ENCODE data around the gene ABCD1. TPM values are rescaled to one million over a fixed set of nuclear protein-coding genes. Genes with fewer than 3 reads are reported as not detected.

ABCD1 gene
- polyA plus RNA-seq, 1 donor from 2014 or later, result 3.6 TPM

DNA sequence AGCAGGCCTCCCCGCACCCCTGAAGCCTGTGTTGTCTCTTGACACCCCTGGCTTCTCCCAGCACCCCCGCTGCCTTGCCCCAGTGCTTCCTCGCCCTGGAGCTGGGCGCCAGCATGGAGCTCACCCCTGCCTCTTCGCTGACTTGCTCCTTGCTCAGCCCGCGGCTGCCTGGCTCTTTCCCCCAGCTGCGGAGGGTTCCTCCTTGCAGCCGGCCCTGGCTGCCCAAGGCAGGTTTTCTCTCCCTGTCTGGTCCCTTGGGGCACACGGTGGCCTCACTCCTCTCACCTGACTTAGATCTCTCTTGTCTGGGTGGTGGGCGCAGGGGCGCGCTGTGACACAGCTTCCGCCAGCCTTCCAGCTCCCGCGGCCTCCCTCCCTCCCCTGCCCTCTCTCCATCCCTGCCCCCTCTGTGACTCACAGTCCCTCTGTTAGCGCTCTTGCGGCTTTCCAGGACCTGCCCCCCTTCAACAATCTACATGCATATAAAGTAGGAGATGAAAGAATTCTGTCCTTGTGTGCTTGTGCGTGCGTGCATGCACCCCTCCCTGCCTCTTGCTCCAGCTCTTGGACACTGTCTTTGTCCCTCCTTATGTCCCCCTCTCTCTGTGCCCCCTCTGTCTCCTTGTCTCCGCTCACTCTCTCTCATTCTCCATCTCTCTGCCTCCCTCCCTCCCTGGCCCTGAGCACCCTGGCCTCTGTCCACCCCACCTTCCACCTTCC lies 41.6 kb downstream of the ABCD1 start:
- no peaks in the 10 kb centered on the region for H3K9me2 ChIP-seq (ENCODE audit: insufficient read depth, low read length)
- peak overlapping the region; percentile 45 for H3K4me3 ChIP-seq (ENCODE audit: low read length)
- H3K36me3 ChIP-seq (ENCODE audit: insufficient read depth, low read length), result no peaks in the 10 kb centered on the region
- no peaks in the 10 kb centered on the region for H3K9me3 ChIP-seq (ENCODE audit: low read length)
- no peak overlapping the region for H2AFZ ChIP-seq (ENCODE audit: low read depth, low read length)
- no peaks in the 10 kb centered on the region for H3K79me2 ChIP-seq (replicated peaks; ENCODE audit: insufficient read depth, low read length)
- H3K4me2 ChIP-seq (ENCODE audit: low read length), result no peak overlapping the region
- TF ChIP-seq POLR2AphosphoS5 (IDR thresholded peaks at IDR 0.05), result peak; percentile 36
- TF ChIP-seq EP300 (conservative IDR thresholded peaks at IDR 0.05; ENCODE audit: poor library complexity, severe bottlenecking), result no peak
- TF ChIP-seq EZH2 (IDR thresholded peaks at IDR 0.05; ENCODE audit: borderline replicate concordance, insufficient read depth, low read length, poor library complexity, severe bottlenecking), result no peak
- peak; percentile 45 for TF ChIP-seq SMC3 (conservative IDR thresholded peaks at IDR 0.05; ENCODE audit: poor library complexity)
- no peaks in the 10 kb centered on the region for H4K20me1 ChIP-seq (ENCODE audit: insufficient read depth)
- H3F3A ChIP-seq (ENCODE audit: insufficient read depth, low read length, poor library complexity, severe bottlenecking), result no peaks in the 10 kb centered on the region
- peak overlapping the region; percentile 69 for H3K9ac ChIP-seq (ENCODE audit: low read length)
- no peaks in the 10 kb centered on the region for H3K27me3 ChIP-seq (ENCODE audit: insufficient read depth, low read depth, low read length)
- peak overlapping the region; percentile 81 for H3K27ac ChIP-seq (ENCODE audit: low read length)

DNA sequence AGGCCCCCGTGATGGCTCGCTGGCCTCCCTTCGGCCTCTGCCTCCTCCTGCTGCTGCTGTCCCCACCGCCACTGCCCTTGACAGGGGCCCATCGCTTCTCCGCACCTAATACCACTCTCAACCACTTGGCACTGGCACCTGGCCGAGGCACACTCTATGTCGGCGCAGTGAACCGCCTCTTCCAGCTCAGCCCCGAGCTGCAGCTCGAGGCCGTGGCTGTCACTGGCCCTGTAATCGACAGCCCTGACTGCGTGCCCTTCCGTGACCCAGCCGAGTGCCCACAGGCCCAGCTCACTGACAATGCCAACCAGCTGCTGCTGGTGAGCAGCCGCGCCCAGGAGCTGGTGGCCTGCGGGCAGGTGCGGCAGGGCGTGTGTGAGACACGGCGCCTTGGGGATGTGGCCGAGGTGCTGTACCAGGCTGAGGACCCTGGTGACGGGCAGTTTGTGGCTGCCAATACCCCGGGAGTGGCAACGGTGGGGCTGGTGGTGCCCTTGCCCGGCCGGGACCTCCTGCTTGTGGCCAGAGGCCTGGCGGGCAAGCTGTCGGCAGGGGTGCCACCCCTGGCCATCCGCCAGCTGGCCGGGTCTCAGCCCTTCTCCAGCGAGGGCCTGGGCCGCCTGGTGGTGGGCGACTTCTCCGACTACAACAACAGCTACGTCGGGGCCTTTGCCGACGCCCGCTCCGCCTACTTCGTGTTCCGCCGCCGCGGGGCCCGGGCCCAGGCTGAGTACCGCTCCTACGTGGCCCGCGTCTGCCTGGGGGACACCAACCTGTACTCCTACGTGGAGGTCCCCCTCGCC lies 42.4 kb downstream of the ABCD1 start:
- Histone ChIP-seq H3K9me2 (ENCODE audit: insufficient read depth, low read length) (no peaks in the 10 kb centered on the region), H3K9me3 (ENCODE audit: low read length) (no peaks in the 10 kb centered on the region), H3K9ac (ENCODE audit: low read length) (peak overlapping the region; percentile 69), H3K4me2 (ENCODE audit: low read length) (no peak overlapping the region), H2AFZ (ENCODE audit: low read depth, low read length) (no peak overlapping the region), H4K20me1 (ENCODE audit: insufficient read depth) (no peaks in the 10 kb centered on the region), H3K4me3 (ENCODE audit: low read length) (peak overlapping the region; percentile 45), H3K36me3 (ENCODE audit: insufficient read depth, low read length) (no peaks in the 10 kb centered on the region), H3K27ac (ENCODE audit: low read length) (peak overlapping the region; percentile 81), H3F3A (ENCODE audit: insufficient read depth, low read length, poor library complexity, severe bottlenecking) (no peaks in the 10 kb centered on the region), H3K79me2 (replicated peaks; ENCODE audit: insufficient read depth, low read length) (no peaks in the 10 kb centered on the region), H3K27me3 (ENCODE audit: insufficient read depth, low read depth, low read length) (no peaks in the 10 kb centered on the region)
- no peak for TF ChIP-seq RAD21 (conservative IDR thresholded peaks at IDR 0.05)

DNA sequence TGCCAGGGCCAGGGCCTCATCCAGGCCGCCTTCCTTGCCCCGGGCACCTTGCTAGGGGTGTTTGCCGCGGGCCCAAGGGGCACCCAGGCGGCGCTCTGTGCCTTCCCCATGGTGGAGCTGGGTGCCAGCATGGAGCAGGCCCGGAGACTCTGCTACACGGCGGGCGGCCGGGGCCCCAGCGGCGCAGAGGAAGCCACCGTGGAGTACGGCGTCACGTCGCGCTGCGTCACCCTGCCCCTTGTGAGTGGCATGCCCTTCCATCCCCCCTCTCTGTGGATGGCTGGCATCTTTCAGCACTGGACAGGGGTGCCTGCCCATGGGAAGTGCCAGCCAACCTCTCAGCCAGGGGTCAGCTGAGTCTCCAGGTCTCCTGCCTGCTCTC lies 43.0 kb downstream of the ABCD1 start:
- no peaks in the 10 kb centered on the region for H3K36me3 ChIP-seq (ENCODE audit: insufficient read depth, low read length)
- no peak overlapping the region for H2AFZ ChIP-seq (ENCODE audit: low read depth, low read length)
- H3K4me3 ChIP-seq (ENCODE audit: low read length), result no peak overlapping the region
- no peak for TF ChIP-seq EP300 (conservative IDR thresholded peaks at IDR 0.05; ENCODE audit: poor library complexity, severe bottlenecking)
- no peak for TF ChIP-seq EZH2 (IDR thresholded peaks at IDR 0.05; ENCODE audit: borderline replicate concordance, insufficient read depth, low read length, poor library complexity, severe bottlenecking)
- TF ChIP-seq RAD21 (conservative IDR thresholded peaks at IDR 0.05), result no peak
- TF ChIP-seq, protein P1, sequence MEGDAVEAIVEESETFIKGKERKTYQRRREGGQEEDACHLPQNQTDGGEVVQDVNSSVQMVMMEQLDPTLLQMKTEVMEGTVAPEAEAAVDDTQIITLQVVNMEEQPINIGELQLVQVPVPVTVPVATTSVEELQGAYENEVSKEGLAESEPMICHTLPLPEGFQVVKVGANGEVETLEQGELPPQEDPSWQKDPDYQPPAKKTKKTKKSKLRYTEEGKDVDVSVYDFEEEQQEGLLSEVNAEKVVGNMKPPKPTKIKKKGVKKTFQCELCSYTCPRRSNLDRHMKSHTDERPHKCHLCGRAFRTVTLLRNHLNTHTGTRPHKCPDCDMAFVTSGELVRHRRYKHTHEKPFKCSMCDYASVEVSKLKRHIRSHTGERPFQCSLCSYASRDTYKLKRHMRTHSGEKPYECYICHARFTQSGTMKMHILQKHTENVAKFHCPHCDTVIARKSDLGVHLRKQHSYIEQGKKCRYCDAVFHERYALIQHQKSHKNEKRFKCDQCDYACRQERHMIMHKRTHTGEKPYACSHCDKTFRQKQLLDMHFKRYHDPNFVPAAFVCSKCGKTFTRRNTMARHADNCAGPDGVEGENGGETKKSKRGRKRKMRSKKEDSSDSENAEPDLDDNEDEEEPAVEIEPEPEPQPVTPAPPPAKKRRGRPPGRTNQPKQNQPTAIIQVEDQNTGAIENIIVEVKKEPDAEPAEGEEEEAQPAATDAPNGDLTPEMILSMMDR (IDR thresholded peaks at IDR 0.05; ENCODE audit: poor library complexity, severe bottlenecking), result no peak
- no peak for TF ChIP-seq REST (IDR thresholded peaks at IDR 0.05; ENCODE audit: borderline replicate concordance)
- no peak for TF ChIP-seq SMC3 (conservative IDR thresholded peaks at IDR 0.05; ENCODE audit: poor library complexity)
- no peak for TF ChIP-seq MXI1 (conservative IDR thresholded peaks at IDR 0.05; ENCODE audit: poor library complexity, severe bottlenecking)
- TF ChIP-seq POLR2AphosphoS5 (IDR thresholded peaks at IDR 0.05), result no peak
- no peak for TF ChIP-seq TAF1 (IDR thresholded peaks at IDR 0.05; ENCODE audit: low read depth)
- H4K20me1 ChIP-seq (ENCODE audit: insufficient read depth), result no peaks in the 10 kb centered on the region
- no peaks in the 10 kb centered on the region for H3F3A ChIP-seq (ENCODE audit: insufficient read depth, low read length, poor library complexity, severe bottlenecking)
- H3K9me2 ChIP-seq (ENCODE audit: insufficient read depth, low read length), result no peaks in the 10 kb centered on the region
- H3K27me3 ChIP-seq (ENCODE audit: insufficient read depth, low read depth, low read length), result no peaks in the 10 kb centered on the region
- H3K4me2 ChIP-seq (ENCODE audit: low read length), result no peak overlapping the region
- H3K9me3 ChIP-seq (ENCODE audit: low read length), result no peaks in the 10 kb centered on the region
- no peak overlapping the region for H3K27ac ChIP-seq (ENCODE audit: low read length)
- no peak overlapping the region for H3K9ac ChIP-seq (ENCODE audit: low read length)
- no peaks in the 10 kb centered on the region for H3K79me2 ChIP-seq (replicated peaks; ENCODE audit: insufficient read depth, low read length)

Data from neural cell (in vitro differentiated cells).